A549 (cell line): ENCODE measurements around the gene FNDC4.

ENCODE experiments used
- CHD2 ChIP-seq: fragments of 150-350 bp; IDR thresholded peaks from 2 replicates; pipeline ENCODE4 v1.6.1; 2014; ENCODE audit warnings: low read length; ENCODE audit not compliant: partially characterized antibody
- EP300 ChIP-seq, 2 experiments: fragments of >200 bp; sonication (Bioruptor Twin); formaldehyde crosslinking; IDR thresholded peaks; 2 replicates in 1 of 2; 3 replicates in 1 of 2; pipeline ENCODE4 v1.6.1; 2016 to 2017
- FOSL2 ChIP-seq, 2 experiments: fragments of 450-650 bp in 1 of 2; fragments of >200 bp in 1 of 2; sonication (Bioruptor Twin) in 1 of 2; formaldehyde crosslinking; IDR thresholded peaks; 2 replicates each; pipeline versions ENCODE4 v1.5.0 to v1.6.1; 2016 to 2020; ENCODE audit warnings: mild to moderate bottlenecking in 1 of 2, moderate library complexity in 1 of 2
- HOXB5 ChIP-seq: fragments of 250-450 bp; sonication (Bioruptor Pico); IDR thresholded peaks from 2 replicates; pipeline ENCODE4 v1.5.0; 2020; ENCODE audit warnings: mild to moderate bottlenecking, moderate library complexity
- JUNB ChIP-seq: fragments of >200 bp; sonication (Bioruptor Twin); formaldehyde crosslinking; IDR thresholded peaks from 2 replicates; pipeline ENCODE4 v1.6.1; 2016
- KDM1A ChIP-seq: fragments of 200-600 bp; sonication (generic); IDR thresholded peaks from 2 replicates; pipeline ENCODE4 v1.6.1; 2016; ENCODE audit warnings: low read depth, mild to moderate bottlenecking
- MAFK ChIP-seq: fragments of 450-650 bp; IDR thresholded peaks from 2 replicates; pipeline ENCODE4 v1.6.1; 2014; ENCODE audit not compliant: partially characterized antibody
- POLR2A ChIP-seq: IDR thresholded peaks from 2 replicates; pipeline ENCODE4 v1.6.1; 2012; ENCODE audit warnings: mild to moderate bottlenecking, low read length
- RAD21 ChIP-seq, 2 experiments: fragments of >200 bp in 1 of 2; sonication (Bioruptor Twin) in 1 of 2; formaldehyde crosslinking in 1 of 2; IDR thresholded peaks in 1 of 2; conservative IDR thresholded peaks in 1 of 2; 2 replicates in 1 of 2; 3 replicates in 1 of 2; pipeline ENCODE4 v1.6.1; 2012 to 2018; ENCODE audit warnings: inconsistent platforms in 1 of 2
- TF ChIP-seq, protein P1 (sequence below): fragments of >200 bp; sonication (Bioruptor Twin); formaldehyde crosslinking; IDR thresholded peaks from 3 replicates; pipeline ENCODE4 v1.5.1; 2016
- TF ChIP-seq, protein P2 (sequence below): fragments of 200-600 bp; sonication (generic); IDR thresholded peaks from 2 replicates; pipeline ENCODE4 v1.6.1; 2016; ENCODE audit warnings: antibody characterized with exemption, mild to moderate bottlenecking, moderate library complexity
- TF ChIP-seq, protein P3 (sequence below): fragments of >200 bp; sonication (Bioruptor Twin); formaldehyde crosslinking; IDR thresholded peaks from 3 replicates; pipeline ENCODE4 v1.6.1; 2016
- TF ChIP-seq, protein P4 (sequence below): IDR thresholded peaks from 2 replicates; pipeline ENCODE4 v1.6.1; 2012

DNA sequence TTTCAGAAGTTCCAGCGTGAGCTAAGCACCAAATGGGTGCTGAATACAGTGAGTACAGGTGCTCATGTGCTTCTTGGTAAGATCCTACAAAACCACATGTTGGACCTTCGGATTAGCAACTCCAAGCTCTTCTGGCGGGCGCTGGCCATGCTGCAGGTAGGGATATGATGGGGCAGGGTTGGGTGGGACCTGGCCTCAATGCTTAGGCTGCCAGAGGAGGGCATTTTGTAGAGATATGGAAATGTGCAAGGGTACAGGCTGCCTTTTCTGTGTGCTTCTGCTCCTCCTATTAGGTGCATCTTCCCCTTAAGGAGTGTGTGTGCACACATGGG is 23.7 kb upstream of the FNDC4 start:
- TF ChIP-seq, protein P1, sequence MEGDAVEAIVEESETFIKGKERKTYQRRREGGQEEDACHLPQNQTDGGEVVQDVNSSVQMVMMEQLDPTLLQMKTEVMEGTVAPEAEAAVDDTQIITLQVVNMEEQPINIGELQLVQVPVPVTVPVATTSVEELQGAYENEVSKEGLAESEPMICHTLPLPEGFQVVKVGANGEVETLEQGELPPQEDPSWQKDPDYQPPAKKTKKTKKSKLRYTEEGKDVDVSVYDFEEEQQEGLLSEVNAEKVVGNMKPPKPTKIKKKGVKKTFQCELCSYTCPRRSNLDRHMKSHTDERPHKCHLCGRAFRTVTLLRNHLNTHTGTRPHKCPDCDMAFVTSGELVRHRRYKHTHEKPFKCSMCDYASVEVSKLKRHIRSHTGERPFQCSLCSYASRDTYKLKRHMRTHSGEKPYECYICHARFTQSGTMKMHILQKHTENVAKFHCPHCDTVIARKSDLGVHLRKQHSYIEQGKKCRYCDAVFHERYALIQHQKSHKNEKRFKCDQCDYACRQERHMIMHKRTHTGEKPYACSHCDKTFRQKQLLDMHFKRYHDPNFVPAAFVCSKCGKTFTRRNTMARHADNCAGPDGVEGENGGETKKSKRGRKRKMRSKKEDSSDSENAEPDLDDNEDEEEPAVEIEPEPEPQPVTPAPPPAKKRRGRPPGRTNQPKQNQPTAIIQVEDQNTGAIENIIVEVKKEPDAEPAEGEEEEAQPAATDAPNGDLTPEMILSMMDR, result no peak
- TF ChIP-seq, protein P2, sequence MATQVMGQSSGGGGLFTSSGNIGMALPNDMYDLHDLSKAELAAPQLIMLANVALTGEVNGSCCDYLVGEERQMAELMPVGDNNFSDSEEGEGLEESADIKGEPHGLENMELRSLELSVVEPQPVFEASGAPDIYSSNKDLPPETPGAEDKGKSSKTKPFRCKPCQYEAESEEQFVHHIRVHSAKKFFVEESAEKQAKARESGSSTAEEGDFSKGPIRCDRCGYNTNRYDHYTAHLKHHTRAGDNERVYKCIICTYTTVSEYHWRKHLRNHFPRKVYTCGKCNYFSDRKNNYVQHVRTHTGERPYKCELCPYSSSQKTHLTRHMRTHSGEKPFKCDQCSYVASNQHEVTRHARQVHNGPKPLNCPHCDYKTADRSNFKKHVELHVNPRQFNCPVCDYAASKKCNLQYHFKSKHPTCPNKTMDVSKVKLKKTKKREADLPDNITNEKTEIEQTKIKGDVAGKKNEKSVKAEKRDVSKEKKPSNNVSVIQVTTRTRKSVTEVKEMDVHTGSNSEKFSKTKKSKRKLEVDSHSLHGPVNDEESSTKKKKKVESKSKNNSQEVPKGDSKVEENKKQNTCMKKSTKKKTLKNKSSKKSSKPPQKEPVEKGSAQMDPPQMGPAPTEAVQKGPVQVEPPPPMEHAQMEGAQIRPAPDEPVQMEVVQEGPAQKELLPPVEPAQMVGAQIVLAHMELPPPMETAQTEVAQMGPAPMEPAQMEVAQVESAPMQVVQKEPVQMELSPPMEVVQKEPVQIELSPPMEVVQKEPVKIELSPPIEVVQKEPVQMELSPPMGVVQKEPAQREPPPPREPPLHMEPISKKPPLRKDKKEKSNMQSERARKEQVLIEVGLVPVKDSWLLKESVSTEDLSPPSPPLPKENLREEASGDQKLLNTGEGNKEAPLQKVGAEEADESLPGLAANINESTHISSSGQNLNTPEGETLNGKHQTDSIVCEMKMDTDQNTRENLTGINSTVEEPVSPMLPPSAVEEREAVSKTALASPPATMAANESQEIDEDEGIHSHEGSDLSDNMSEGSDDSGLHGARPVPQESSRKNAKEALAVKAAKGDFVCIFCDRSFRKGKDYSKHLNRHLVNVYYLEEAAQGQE, result no peak
- TF ChIP-seq POLR2A, result no peak
- no peak for TF ChIP-seq FOSL2 (IDR thresholded peaks at IDR 0.05)
- no peak for TF ChIP-seq FOSL2 (CRISPR knock-in tag; IDR thresholded peaks at IDR 0.05)
- TF ChIP-seq, protein P3, sequence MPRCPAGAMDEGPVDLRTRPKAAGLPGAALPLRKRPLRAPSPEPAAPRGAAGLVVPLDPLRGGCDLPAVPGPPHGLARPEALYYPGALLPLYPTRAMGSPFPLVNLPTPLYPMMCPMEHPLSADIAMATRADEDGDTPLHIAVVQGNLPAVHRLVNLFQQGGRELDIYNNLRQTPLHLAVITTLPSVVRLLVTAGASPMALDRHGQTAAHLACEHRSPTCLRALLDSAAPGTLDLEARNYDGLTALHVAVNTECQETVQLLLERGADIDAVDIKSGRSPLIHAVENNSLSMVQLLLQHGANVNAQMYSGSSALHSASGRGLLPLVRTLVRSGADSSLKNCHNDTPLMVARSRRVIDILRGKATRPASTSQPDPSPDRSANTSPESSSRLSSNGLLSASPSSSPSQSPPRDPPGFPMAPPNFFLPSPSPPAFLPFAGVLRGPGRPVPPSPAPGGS, result no peak
- TF ChIP-seq, protein P4, sequence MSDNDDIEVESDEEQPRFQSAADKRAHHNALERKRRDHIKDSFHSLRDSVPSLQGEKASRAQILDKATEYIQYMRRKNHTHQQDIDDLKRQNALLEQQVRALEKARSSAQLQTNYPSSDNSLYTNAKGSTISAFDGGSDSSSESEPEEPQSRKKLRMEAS, result no peak
- no peak for TF ChIP-seq MAFK
- TF ChIP-seq CHD2, result no peak
- no peak for TF ChIP-seq RAD21 (conservative IDR thresholded peaks at IDR 0.05 in 1 of 2, IDR thresholded peaks at IDR 0.05 in 1 of 2)
- TF ChIP-seq KDM1A, result no peak
- no peak for TF ChIP-seq JUNB
- no peak for TF ChIP-seq HOXB5
- TF ChIP-seq EP300 (IDR thresholded peaks at IDR 0.05), result no peak
